HepG2 (cell line): ENCODE results near the gene AURKA. TPM values are rescaled to one million over a fixed set of nuclear protein-coding genes. Genes with fewer than 3 reads are reported as not detected.

Experiments used
- ATAC-seq: fragments of 200-7000 bp; cut with Tn5 transposase; 3 replicates; pipeline ENCODE4 v1.9.1; 2020; ENCODE audit warnings: mild to moderate bottlenecking, moderate library complexity
- BruUV-seq: library from RNA; stranded (reverse); fragments of 400-500 nt; replicated peaks from 2 replicates; lab custom pipeline; 2021; lab: Mats Ljungman, UMichigan
- CTCF ChIA-PET: fragments of 300-600 bp; formaldehyde crosslinking; extraction: SDS; loops from one replicate; lab custom pipeline; 2021; ENCODE audit warnings: low total read pairs, inconsistent platforms, low intra/inter-chr PET ratio; lab: Yijun Ruan, JAX
- POLR2A ChIA-PET: fragments of 350-600 bp; sonication (Branson Sonifier 250); formaldehyde crosslinking; loops from one replicate; lab custom pipeline; 2020; ENCODE audit warnings: antibody characterized with exemption, inconsistent platforms; lab: Yijun Ruan, JAX
- DNase-seq: peaks from one replicate; pipeline ENCODE4 v3.0.0-alpha.2; 2015; ENCODE audit warnings: low spot score
- FAIRE-seq: peaks from 3 replicates; lab custom pipeline; 2011; peaks lifted over from hg19 to GRCh38; lab: Jason Lieb, UNC
- H2AFZ ChIP-seq: one replicate; pipeline ENCODE4 v1.6.1; 2011; ENCODE audit warnings: low read length, inconsistent platforms
- H3K27ac ChIP-seq: fragments of 300-600 bp; 3 replicates; pipeline ENCODE4 v1.8.0; 2011; ENCODE audit warnings: mixed run types, mild to moderate bottlenecking, mixed read lengths, low read length, inconsistent platforms; ENCODE audit not compliant: insufficient read depth; ENCODE audit errors: extremely low read length
- H3K27me3 ChIP-seq, 2 experiments: fragments of 200-600 bp in 1 of 2; 2 replicates in 1 of 2; 3 replicates in 1 of 2; pipeline versions ENCODE4 v1.6.0 to v1.8.0; 2011; ENCODE audit warnings: low read length in 2 of 2, mild to moderate bottlenecking in 2 of 2, moderate library complexity in 2 of 2, inconsistent platforms in 1 of 2; ENCODE audit not compliant: insufficient read depth in 2 of 2, control insufficient read depth in 1 of 2
- H3K36me3 ChIP-seq, 2 experiments: fragments of 200-600 bp in 1 of 2; replicated peaks in 1 of 2; 2 replicates in 1 of 2; 3 replicates in 1 of 2; pipeline versions ENCODE4 v1.5.1 to v1.8.0; 2011; ENCODE audit warnings: low read length in 2 of 2, inconsistent platforms in 1 of 2; ENCODE audit not compliant: insufficient read depth in 2 of 2, control insufficient read depth in 1 of 2
- H3K4me1 ChIP-seq: 2 replicates; pipeline ENCODE4 v1.5.1; 2012; ENCODE audit warnings: low read length, inconsistent platforms; ENCODE audit not compliant: insufficient read depth
- H3K4me2 ChIP-seq: 2 replicates; pipeline ENCODE4 v1.6.0; 2011; ENCODE audit warnings: low read depth, low read length, inconsistent platforms
- H3K4me3 ChIP-seq, 3 experiments: fragments of 200-600 bp in 1 of 3; sonication (generic), shearing (Covaris generic) in 1 of 3; replicated peaks in 1 of 3; 2 replicates each; pipeline ENCODE4 v1.5.1; 2011 to 2016; ENCODE audit warnings: low read length in 3 of 3, inconsistent platforms in 2 of 3, low read depth in 2 of 3, mild to moderate bottlenecking in 2 of 3, control low read depth in 1 of 3, mixed read lengths in 1 of 3; ENCODE audit not compliant: insufficient read depth in 1 of 3
- H3K79me2 ChIP-seq: one replicate; pipeline ENCODE4 v1.6.1; 2011; ENCODE audit warnings: low read length, inconsistent platforms; ENCODE audit not compliant: insufficient read depth
- H3K9ac ChIP-seq: 2 replicates; pipeline ENCODE4 v1.6.0; 2011; ENCODE audit warnings: mild to moderate bottlenecking, low read depth, low read length, inconsistent platforms; ENCODE audit not compliant: insufficient read depth
- H3K9me3 ChIP-seq: 2 replicates; pipeline ENCODE4 v1.5.1; 2012; ENCODE audit warnings: mild to moderate bottlenecking, low read length
- H4K20me1 ChIP-seq: 2 replicates; pipeline ENCODE4 v1.6.0; 2011; ENCODE audit warnings: inconsistent platforms, mild to moderate bottlenecking, low read length, moderate library complexity; ENCODE audit not compliant: insufficient read depth
- AGO2 ChIP-seq: fragments of 200-400 bp; formaldehyde crosslinking; optimal IDR thresholded peaks from 2 replicates; pipeline ENCODE3; 2017; ENCODE audit warnings: mild to moderate bottlenecking, low read depth, low read length, moderate library complexity
- KLF6 ChIP-seq: IDR thresholded peaks from 2 replicates; pipeline ENCODE4 v1.8.0; 2016; ENCODE audit warnings: missing biosample characterization, missing genetic modification reagents
- POLR2A ChIP-seq, 2 experiments: IDR thresholded peaks; 2 replicates each; pipeline ENCODE4 v1.6.1; 2011; ENCODE audit warnings: low read depth in 2 of 2, low read length in 2 of 2, mild to moderate bottlenecking in 1 of 2, moderate library complexity in 1 of 2; ENCODE audit not compliant: insufficient read depth in 1 of 2
- POLR2AphosphoS5 ChIP-seq: IDR thresholded peaks from 2 replicates; pipeline ENCODE4 v1.6.1; 2012; ENCODE audit warnings: low read depth, low read length
- POLR2G ChIP-seq: fragments of 200-400 bp; formaldehyde crosslinking; IDR thresholded peaks from 2 replicates; pipeline ENCODE4 v1.6.1; 2018; ENCODE audit warnings: mild to moderate bottlenecking, low read depth, low read length, moderate library complexity
- ZBTB7A ChIP-seq: sonication (generic); formaldehyde crosslinking; IDR thresholded peaks from 2 replicates; pipeline ENCODE4 v1.8.0; 2022; ENCODE audit warnings: mild to moderate bottlenecking, missing genetic modification reagents
- whole genome bisulfite sequencing: methylation state at CpG from one replicate; pipeline ENCODE4 v1.1.6; 2017; ENCODE audit warnings: low lambda C conversion rate; 5-methylcytosine and 5-hydroxymethylcytosine counted together
- in situ Hi-C: cut with HindIII; loops from 2 replicates; pipeline ENCODE4 v1.10.0; 2017; ENCODE audit warnings: low pct_unique_long_range_greater_than_20kb; ENCODE audit not compliant: extremely low pct_ligation_motif_present
- intact Hi-C: fragments of 100-400 bp; cut with micrococcal nuclease; formaldehyde crosslinking; loops from one replicate; pipeline ENCODE4 v1.10.0; 2022; ENCODE audit not compliant: unreplicated experiment
- polyA plus RNA-seq, 8 experiments: library from polyadenylated mRNA; depleted of rRNA in 3 of 8; stranded (reverse) in 7 of 8; unstranded in 1 of 8; fragments of >200 nt; fragmentation: Illumina TruSeq in 4 of 8; extraction: Trizol in 4 of 8; gene quantifications; 2 replicates each; pipeline versions ENCODE4 v1.2.1 to v1.2.3, GENCODE V29; 2011 to 2016; ENCODE audit warnings: low read depth in 4 of 8, missing spikeins in 1 of 8, mixed read lengths in 1 of 8; ENCODE audit not compliant: insufficient read depth in 1 of 8
- total RNA-seq, 5 experiments: library from RNA; depleted of rRNA; stranded (reverse); fragments of >200 nt; fragmentation: Illumina TruSeq; extraction: Trizol; gene quantifications; 2 replicates each; pipeline ENCODE4 v1.2.3, GENCODE V29; 2016; ENCODE audit warnings: low read depth in 1 of 5
- TF ChIP-seq, protein P1 (sequence below): IDR thresholded peaks from 2 replicates; pipeline ENCODE4 v1.6.1; 2012; ENCODE audit warnings: low read length, improper control_type of control experiment

AURKA gene
- total and polyA plus RNA-seq, 2 of the 13 experiments (the other 11 are each of a cell fraction or from before 2014, with no cell fraction given), result 96.4 to 224 TPM

- Histone ChIP-seq H3K36me3 (peaks cover 35 to 90% of the 10 kb centered on the region in 2 experiments), H4K20me1 (peaks cover 5% of the 10 kb centered on the region; the same call in 1 of the 2 replicates), H3K4me1 (no peaks in the 10 kb centered on the region), H3K27ac (no peak overlapping the region), H3K4me2 (no peak overlapping the region), H3K9me3 (no peaks in the 10 kb centered on the region), H3K4me3 (no peak overlapping the region), H3K79me2 (peaks cover 44% of the 10 kb centered on the region), H2AFZ (no peak overlapping the region), H3K27me3 (no peaks in the 10 kb centered on the region), H3K9ac (no peak overlapping the region)
- CTCF ChIA-PET, result no interaction called here
- in situ Hi-C loops (no loop called here), intact Hi-C loops (no loop called here)
- 97% methylated on average over 11 of the region's 11 CpGs for WGBS
- ATAC-seq, result no peak
- POLR2A ChIA-PET, result interaction anchor here (0.6 to 4.4 kb wide), 2 partner anchors 20 to 710 kb away, joined by 3 to 14 read pairs; partner anchors contain the start of genes AURKA and CSTF1
- TF ChIP-seq POLR2G, result peak; percentile 21; the same call in 1 of the 2 replicates
- TF ChIP-seq KLF6 (CRISPR knock-in tag), result no peak
- peak; percentile 29; the same call in 1 of the 2 replicates for TF ChIP-seq ZBTB7A (CRISPR knock-in tag)
- FAIRE-seq, result no peak
- DNase-seq, result no peak
- no TSS peak for BruUV-seq
Observed at GRCh38 chr20:56371977-56372376, 20.0 kb downstream of the AURKA start.

DNA sequence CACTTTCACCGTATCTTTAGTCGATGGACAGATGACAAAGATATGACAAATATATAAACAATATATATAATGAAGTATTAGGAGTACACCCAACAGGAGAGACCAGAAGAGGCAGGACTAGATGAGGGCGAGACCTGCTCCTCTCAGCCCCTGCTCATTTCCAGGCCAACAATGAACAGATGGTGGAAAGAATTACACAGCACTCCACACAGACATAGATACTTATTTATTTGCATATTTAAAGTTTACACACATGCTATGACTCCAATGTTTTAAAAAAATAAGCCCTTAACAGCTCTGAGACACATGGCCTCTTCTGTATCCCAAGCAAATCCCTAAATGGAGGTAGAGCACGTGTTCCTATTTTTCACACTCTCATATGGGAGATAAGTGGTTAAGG lies 22.8 kb downstream of the AURKA start:
- Histone ChIP-seq H3K27ac (peak overlapping the region; percentile 3), H3K79me2 (peaks cover 24% of the 10 kb centered on the region), H3K27me3 (no peaks in the 10 kb centered on the region), H3K9ac (no peak overlapping the region), H4K20me1 (peaks cover 5% of the 10 kb centered on the region; the same call in 1 of the 2 replicates), H3K9me3 (no peaks in the 10 kb centered on the region), H2AFZ (no peak overlapping the region), H3K36me3 (peaks cover 33 to 78% of the 10 kb centered on the region in 2 experiments), H3K4me2 (no peak overlapping the region), H3K4me3 (no peak overlapping the region), H3K4me1 (no peaks in the 10 kb centered on the region)
- DNase-seq (no peak), ATAC-seq (no peak), FAIRE-seq (no peak)
- intact Hi-C loops, result no loop called here
- ChIA-PET POLR2A (interaction anchor here (0.8 to 1.3 kb wide), 3 partner anchors 9 to 23 kb away, joined by 3 to 4 read pairs (median 4); partner anchors contain the start of genes AURKA, CSTF1 and FAM210B), CTCF (no interaction called here)
- 95% methylated on average over 4 of the region's 4 CpGs for WGBS
- 0 out of 2 replicates have a peak, but pooled peaks have one; percentile 5 for TF ChIP-seq POLR2AphosphoS5
- peak; percentile 50 for TF ChIP-seq AGO2
- TF ChIP-seq POLR2A (IDR thresholded peaks at IDR 0.05; ENCODE audit: insufficient read depth in 1 of 2, low read depth in 2 of 2, low read length in 2 of 2), result 0 out of 4 replicates have a peak, but pooled peaks of 1 of the 2 experiments have one; percentile 31
- TF ChIP-seq, protein P1, sequence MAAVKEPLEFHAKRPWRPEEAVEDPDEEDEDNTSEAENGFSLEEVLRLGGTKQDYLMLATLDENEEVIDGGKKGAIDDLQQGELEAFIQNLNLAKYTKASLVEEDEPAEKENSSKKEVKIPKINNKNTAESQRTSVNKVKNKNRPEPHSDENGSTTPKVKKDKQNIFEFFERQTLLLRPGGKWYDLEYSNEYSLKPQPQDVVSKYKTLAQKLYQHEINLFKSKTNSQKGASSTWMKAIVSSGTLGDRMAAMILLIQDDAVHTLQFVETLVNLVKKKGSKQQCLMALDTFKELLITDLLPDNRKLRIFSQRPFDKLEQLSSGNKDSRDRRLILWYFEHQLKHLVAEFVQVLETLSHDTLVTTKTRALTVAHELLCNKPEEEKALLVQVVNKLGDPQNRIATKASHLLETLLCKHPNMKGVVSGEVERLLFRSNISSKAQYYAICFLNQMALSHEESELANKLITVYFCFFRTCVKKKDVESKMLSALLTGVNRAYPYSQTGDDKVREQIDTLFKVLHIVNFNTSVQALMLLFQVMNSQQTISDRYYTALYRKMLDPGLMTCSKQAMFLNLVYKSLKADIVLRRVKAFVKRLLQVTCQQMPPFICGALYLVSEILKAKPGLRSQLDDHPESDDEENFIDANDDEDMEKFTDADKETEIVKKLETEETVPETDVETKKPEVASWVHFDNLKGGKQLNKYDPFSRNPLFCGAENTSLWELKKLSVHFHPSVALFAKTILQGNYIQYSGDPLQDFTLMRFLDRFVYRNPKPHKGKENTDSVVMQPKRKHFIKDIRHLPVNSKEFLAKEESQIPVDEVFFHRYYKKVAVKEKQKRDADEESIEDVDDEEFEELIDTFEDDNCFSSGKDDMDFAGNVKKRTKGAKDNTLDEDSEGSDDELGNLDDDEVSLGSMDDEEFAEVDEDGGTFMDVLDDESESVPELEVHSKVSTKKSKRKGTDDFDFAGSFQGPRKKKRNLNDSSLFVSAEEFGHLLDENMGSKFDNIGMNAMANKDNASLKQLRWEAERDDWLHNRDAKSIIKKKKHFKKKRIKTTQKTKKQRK, result no peak
- in situ Hi-C loops, result no loop called here
- BruUV-seq, result no TSS peak
